GM18498 (cell line): ENCODE results near the gene MYO10.
"Not testable (repeated sequence)": the region's sequence is repeated elsewhere in the genome, so short reads cannot be mapped to it uniquely, and the experiment has no call there.

Source experiments
- ATAC-seq: cut with Tn5 transposase; IDR thresholded peaks from one replicate; pipeline ENCODE4 v1.9.1; 2021; ENCODE audit warnings: mild to moderate bottlenecking, moderate library complexity; ENCODE audit not compliant: unreplicated experiment

The MYO10 gene

GRCh38 chr5:16679863-16680262 lies 256.2 kb downstream of the MYO10 start:
- no peak for ATAC-seq

GRCh38 chr5:16679190-16679589 lies 256.9 kb downstream of the MYO10 start:
- ATAC-seq, result no peak

DNA sequence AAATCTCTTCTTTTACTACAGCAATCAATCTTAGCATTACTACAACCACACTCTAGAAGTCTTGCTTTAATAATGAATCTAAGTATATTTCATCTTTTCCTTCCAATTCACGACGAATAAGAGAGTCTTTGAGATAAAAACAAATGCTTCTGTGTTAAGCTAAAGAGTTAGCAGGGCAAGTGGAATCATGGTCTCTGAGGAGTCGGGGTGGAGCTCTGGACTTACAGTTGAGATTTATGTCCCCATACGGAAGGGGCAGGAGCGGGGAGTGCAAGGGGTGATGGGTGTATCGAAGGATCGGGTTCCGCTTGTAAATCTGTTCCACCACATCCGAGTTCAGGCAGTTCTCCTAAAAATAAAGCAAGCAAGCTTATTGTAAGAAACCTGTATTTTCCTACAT lies 260.3 kb downstream of the MYO10 start:
- no peak for ATAC-seq

DNA sequence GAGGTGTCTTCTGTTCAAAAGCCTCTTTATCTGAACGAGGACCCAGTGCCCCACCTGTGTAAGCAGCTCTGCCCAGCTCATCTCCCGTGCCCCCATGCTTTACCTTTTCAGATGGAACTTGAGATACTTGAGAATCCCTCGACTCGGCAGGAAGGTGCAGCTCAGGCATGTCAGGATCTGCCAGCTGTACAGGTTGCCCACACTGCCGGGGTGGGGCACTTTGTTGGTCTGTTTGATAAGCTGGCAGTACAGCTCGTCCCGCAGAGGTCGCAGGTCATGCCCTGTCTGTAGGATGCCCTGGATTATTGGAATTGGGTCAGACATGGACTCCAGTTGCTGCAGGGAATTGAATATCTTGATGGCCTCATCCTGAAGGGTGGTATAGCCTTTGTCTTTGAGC lies 261.3 kb downstream of the MYO10 start:
- no peak for ATAC-seq

DNA sequence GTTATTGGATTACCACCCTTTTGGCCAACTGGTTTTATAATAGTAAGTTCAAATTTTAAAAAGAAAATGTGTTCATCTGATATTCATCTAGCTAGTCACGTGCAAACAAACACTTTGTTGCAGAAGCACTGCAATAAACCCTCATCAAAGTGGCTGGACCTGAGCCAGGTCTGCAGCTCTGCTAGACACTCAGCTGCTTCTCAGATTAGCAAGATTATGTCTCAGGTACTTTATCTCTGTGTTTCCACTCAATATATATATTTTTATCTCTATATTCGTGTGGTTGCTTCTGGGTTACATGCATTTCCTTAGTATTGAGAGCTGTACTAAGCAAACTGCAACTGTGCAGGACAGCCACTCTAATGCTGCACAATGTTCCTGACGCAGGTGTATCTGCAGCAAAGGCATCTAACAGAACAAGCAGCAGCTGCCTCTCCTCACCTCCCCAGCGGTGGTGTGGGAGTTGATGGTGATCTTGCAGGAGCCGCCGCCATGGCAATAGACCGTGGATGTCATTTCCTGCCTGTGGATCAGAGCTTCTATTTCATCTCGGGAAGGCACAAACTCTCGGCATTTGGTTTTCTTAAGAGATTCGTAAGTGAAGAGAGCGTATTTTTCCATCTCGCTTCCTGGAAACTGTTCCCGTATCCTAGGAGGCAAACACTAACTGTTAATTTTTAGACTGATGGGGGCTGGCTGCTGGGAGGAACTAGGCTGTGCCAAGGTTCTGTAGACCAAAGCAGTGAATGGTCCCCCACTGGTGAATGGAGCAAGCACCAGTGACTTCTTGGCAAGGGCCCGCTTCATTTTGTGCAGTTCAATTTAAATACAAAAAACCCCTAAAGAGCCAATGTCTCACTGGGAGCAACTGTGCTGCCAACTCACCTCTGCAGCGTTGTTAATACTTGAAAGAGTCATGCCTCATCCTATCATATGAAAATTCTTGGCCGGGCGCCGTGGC lies 262.6 kb downstream of the MYO10 start:
- no peak for ATAC-seq

DNA sequence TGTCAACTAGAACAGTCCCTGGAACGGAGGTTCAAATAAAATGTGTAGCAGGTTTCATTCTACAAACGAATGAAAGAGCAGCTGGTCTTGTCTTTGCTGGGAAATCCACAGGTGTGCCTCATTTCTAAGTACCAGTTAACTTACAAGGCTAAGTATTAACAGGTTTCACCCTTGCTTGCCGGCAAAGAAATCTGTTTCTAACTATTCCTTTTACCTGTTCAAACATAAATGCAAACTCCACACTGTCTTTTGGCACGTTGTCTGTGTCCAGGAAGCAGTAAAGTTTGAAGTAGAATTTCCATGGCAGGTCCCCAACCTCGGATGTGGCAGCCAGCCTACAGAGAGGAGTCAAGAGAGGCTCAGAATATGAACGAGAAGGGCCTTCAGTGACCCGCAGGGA lies 264.9 kb downstream of the MYO10 start:
- no peak for ATAC-seq

DNA sequence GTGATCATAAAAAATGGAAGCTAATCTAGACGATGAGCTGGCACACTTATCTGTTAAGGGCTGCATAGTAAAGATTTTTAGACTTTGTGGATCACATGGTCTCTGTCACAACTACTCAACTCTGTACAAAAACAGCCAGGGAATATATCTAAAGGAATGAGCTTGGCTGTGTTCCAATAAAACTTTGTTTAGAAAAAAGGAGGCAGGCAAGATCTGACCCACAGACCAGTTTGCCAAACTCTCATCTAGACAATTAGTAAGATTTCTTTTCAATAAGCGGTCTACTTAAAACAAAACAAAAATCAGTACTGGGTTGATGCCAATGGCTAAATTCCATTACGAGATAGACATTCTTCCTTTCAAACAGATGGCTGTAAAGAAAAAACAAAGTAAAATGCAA lies 266.3 kb downstream of the MYO10 start:
- ATAC-seq, result no peak

GRCh38 chr5:16668631-16669030 lies 267.5 kb downstream of the MYO10 start:
- ATAC-seq, result no peak

GRCh38 chr5:16668194-16668593 lies 267.9 kb downstream of the MYO10 start:
- ATAC-seq, result no peak

DNA sequence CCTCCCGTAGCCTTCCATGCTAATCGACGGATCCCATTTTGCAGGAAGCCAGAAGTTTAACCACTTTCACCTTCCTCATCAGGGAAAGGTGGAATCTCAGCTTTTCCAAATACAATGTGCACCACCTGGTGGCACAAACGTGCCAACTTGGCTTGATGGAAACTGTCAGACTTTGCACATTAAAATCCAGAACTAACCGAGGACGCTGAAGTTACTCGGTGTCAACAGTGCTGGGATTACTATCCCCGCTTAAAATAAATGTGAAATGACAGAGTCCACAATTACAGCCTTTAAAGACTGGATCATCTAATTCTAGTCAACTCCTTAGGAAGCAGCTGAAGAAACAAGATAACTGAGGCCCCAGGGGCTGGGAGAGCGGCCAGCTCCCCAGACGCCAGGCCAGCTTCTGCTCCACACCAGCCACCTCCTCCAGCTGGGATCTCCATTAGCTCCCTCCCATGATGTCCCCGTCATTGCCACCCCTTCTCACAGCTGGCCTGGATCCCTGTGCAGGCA lies 269.1 kb downstream of the MYO10 start:
- no peak for ATAC-seq

- no peak for ATAC-seq
Measured at GRCh38 chr5:16666130-16666882, 269.8 kb downstream of the MYO10 start.

DNA sequence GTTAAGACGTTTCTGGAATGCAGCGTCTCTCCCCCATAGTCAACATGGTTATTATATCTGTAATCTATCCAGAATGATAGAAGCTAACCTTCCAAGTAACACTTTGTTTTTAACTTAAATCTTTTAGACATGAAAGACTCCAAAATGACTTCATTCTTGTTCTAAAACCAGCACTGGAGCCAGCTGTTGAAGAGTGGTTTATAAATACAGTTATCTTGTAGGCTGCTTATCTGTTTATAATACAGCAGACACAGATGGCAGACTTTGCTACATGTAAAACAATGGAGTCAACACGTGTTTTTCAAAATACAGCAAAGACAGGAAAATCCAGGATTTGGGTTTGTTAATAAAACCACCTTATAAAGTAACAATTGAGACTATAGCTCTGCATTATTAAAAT lies 270.5 kb downstream of the MYO10 start:
- ATAC-seq, result no peak

- ATAC-seq, result no peak
Measured at GRCh38 chr5:16664368-16664767, 271.7 kb downstream of the MYO10 start.

- ATAC-seq, result no peak
Measured at GRCh38 chr5:16663840-16664239, 272.2 kb downstream of the MYO10 start.

- no peak for ATAC-seq
Measured at GRCh38 chr5:16661713-16662112, 274.4 kb downstream of the MYO10 start.

DNA sequence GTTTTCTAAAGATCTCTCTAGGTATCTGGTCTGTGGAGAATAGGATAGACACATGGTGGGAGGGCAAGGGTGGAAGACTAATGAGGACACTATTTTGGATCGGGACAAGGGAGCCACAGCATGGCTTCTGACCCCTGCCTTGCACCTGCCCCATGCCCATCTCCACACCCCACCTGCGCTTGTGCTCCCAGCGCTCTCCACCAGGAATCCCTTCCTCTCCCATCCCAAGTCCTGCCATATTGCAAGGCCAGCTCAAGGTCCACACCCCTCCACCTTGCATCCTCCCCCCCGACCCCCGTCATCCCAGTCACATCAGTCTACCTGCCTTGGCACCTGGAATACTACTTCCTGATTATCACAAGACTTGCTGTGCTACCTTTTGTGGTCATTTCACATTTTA lies 275.1 kb downstream of the MYO10 start:
- ATAC-seq, result no peak

DNA sequence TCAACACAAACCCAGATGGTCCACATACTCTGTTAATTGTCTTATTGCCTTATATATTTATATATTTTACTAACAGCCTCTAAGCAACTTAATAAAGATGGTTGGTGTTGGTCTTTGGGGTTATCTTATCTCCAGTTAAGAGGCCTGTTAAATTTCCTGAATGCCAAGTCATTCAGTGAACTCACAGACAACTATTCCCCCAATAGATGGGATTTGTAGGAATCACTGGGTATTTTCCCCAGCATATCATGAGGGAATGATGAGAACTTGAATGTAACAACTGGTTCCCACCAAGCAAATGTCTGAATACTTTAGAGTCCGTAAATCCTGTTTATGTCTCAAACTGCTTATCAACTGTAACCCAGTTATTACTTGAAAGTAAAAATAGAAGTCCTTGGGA lies 276.6 kb downstream of the MYO10 start:
- no peak for ATAC-seq

GRCh38 chr5:16656561-16657191 lies 279.4 kb downstream of the MYO10 start:
- ATAC-seq, result no peak

DNA sequence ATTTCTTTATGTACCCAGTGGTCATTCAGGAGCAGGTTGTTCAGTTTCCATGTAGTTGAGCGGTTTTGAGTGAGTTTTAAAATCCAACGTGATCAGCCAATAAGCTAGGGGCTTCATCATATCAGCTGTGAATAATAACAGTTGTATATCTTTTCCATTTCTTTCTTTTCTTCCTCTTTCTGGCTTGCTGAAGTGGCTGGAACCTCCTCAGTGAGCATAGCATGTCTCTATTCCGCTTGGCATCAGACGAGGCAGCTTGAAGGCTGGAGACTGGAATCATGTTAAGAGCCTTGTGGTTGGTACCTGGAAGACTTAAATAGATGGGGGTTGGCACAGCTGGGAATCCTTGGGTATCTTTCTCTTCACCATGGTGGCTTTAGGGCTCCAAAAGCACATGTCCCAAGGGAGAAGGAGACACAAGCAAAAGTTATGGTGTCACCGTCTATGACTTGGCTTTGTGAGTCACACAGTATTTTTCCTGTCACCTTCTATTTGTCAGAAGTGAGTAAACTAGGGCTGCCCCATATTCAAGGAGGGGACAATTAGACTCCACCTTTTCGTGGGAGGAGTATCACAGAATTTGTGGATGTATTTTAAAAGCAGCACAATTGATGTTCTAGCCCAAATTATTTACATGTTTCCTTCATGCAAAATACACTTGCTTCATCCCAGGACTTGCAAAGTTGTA lies 281.3 kb downstream of the MYO10 start:
- ATAC-seq, result no peak

- ATAC-seq, result not testable (repeated sequence)
Measured at GRCh38 chr5:16648739-16649138, 287.3 kb downstream of the MYO10 start.
